CD4-positive, alpha-beta T cell (primary cell): ENCODE measurements around the gene COL23A1. TPM values are rescaled to one million over a fixed set of nuclear protein-coding genes. Genes with fewer than 3 reads are reported as not detected.

Experiments used
- ATAC-seq: fragments of 200-7000 bp; cut with Tn5 transposase; one replicate; pipeline ENCODE4 v1.10.0; 2022; ENCODE audit warnings: mild to moderate bottlenecking; ENCODE audit not compliant: poor library complexity
- CTCF ChIA-PET: fragments of 350-600 bp; sonication (Branson Sonifier 250); formaldehyde crosslinking; loops from one replicate; lab custom pipeline; 2021; ENCODE audit warnings: antibody characterized with exemption, inconsistent platforms; lab: Charles Lee
- POLR2A ChIA-PET: fragments of 350-600 bp; sonication (Branson Sonifier 250); formaldehyde crosslinking; loops from one replicate; lab custom pipeline; 2021; ENCODE audit warnings: antibody characterized with exemption, inconsistent platforms; lab: Charles Lee
- DNase-seq, 14 experiments: peaks; one replicate each; pipeline ENCODE4 v3.0.0-alpha.2; 2013 to 2020; ENCODE audit warnings: mixed read lengths in 2 of 14
- H3K27ac ChIP-seq, 2 donors: one replicate each; pipeline versions ENCODE4 v1.5.1 to v1.7.0; 2013; ENCODE audit warnings: low read length in 2 of 2, low read depth in 1 of 2, mild to moderate bottlenecking in 1 of 2
- H3K27me3 ChIP-seq, 2 experiments: 1 replicate in 1 of 2; 2 replicates in 1 of 2; pipeline versions ENCODE4 v1.6.1 to v1.7.0; 2013; ENCODE audit warnings: low read length in 2 of 2, control low read depth in 1 of 2, mild to moderate bottlenecking in 1 of 2, moderate library complexity in 1 of 2; ENCODE audit not compliant: insufficient read depth in 2 of 2, control insufficient read depth in 1 of 2
- H3K36me3 ChIP-seq: one replicate; pipeline ENCODE4 v1.6.1; 2013; ENCODE audit warnings: low read length, control low read depth; ENCODE audit not compliant: insufficient read depth
- H3K4me1 ChIP-seq: one replicate; pipeline ENCODE4 v1.6.1; 2013; ENCODE audit warnings: low read length, control low read depth; ENCODE audit not compliant: insufficient read depth
- H3K4me3 ChIP-seq: one replicate; pipeline ENCODE4 v1.5.1; 2013; ENCODE audit warnings: mild to moderate bottlenecking, low read length, moderate library complexity
- H3K9me3 ChIP-seq, 2 experiments: 1 replicate in 1 of 2; 2 replicates in 1 of 2; pipeline versions ENCODE4 v1.6.1 to v1.7.0; 2013; ENCODE audit warnings: low read length in 2 of 2, mild to moderate bottlenecking in 2 of 2, control low read depth in 1 of 2, moderate library complexity in 1 of 2; ENCODE audit not compliant: control insufficient read depth in 1 of 2, insufficient read depth in 1 of 2
- H3K27ac Mint-ChIP-seq: one replicate; pipeline ENCODE4 v1.8.0; 2020; ENCODE audit warnings: mixed read lengths
- H3K27me3 Mint-ChIP-seq: one replicate; pipeline ENCODE4 v1.8.0; 2021; ENCODE audit warnings: mixed read lengths
- H3K36me3 Mint-ChIP-seq: one replicate; pipeline ENCODE4 v1.8.0; 2021; ENCODE audit warnings: low read depth, mixed read lengths
- H3K4me1 Mint-ChIP-seq: one replicate; pipeline ENCODE4 v1.8.0; 2021; ENCODE audit warnings: low read depth, mixed read lengths
- H3K4me3 Mint-ChIP-seq: one replicate; pipeline ENCODE4 v1.8.0; 2020; ENCODE audit warnings: mild to moderate bottlenecking, mixed read lengths
- H3K9me3 Mint-ChIP-seq: one replicate; pipeline ENCODE4 v1.8.0; 2020; ENCODE audit warnings: mixed read lengths
- CTCF ChIP-seq: fragments of 200-600 bp; IDR thresholded peaks from one replicate; pipeline ENCODE4 v1.8.0; 2022; ENCODE audit warnings: antibody characterized with exemption, mild to moderate bottlenecking
- intact Hi-C, 2 experiments: fragments of 100-400 bp; cut with DNase I in 1 of 2; cut with micrococcal nuclease in 1 of 2; formaldehyde crosslinking; loops; one replicate each; pipeline versions ENCODE4 v1.15.1 to v1.9.0; 2023 to 2025; cut with DNase I, micrococcal nuclease
- total RNA-seq, 174 experiments: library from RNA in 2 of 174; stranded (reverse) in 2 of 174; gene quantifications; one replicate each; pipeline ENCODE4 v1.2.3 and lab custom pipeline; 2021 to 2026

Gene COL23A1
- total RNA-seq, 2 experiments from 2014 or later = not detected

GRCh38 chr5:178271231-178271630 is 319.0 kb downstream of the COL23A1 start:
- Histone ChIP-seq H3K27me3 (no peaks in the 10 kb centered on the region), H3K9me3 (peaks cover 0 to 13% of the 10 kb centered on the region in 2 experiments), H3K4me3 (no peak overlapping the region), H3K4me1 (no peaks in the 10 kb centered on the region), H3K36me3 (no peaks in the 10 kb centered on the region), H3K27ac (no peak overlapping the region)
- ChIA-PET POLR2A (no interaction called here), CTCF (no interaction called here)
- TF ChIP-seq CTCF = no peak
- no peak for DNase-seq
- Mint-ChIP-seq H3K4me1 (no peaks in the 10 kb centered on the region), H3K27ac (no peak overlapping the region), H3K36me3 (no peaks in the 10 kb centered on the region), H3K27me3 (no peaks in the 10 kb centered on the region), H3K9me3 (no peaks in the 10 kb centered on the region), H3K4me3 (no peak overlapping the region)
- no peak for ATAC-seq
- intact Hi-C loops = no loop called here

- ChIA-PET POLR2A (no interaction called here), CTCF (no interaction called here)
- H3K4me3 ChIP-seq = no peak overlapping the region
- H3K4me1 ChIP-seq = no peaks in the 10 kb centered on the region
- H3K9me3 ChIP-seq = no peaks in the 10 kb centered on the region
- Mint-ChIP-seq H3K36me3 (no peaks in the 10 kb centered on the region), H3K4me3 (no peak overlapping the region), H3K9me3 (no peaks in the 10 kb centered on the region), H3K27me3 (no peaks in the 10 kb centered on the region), H3K27ac (no peak overlapping the region), H3K4me1 (no peaks in the 10 kb centered on the region)
- H3K27me3 ChIP-seq = no peaks in the 10 kb centered on the region
- intact Hi-C loops = no loop called here
- no peak overlapping the region for H3K27ac ChIP-seq
- H3K36me3 ChIP-seq = no peaks in the 10 kb centered on the region
- no peak for ATAC-seq
- DNase-seq = no peak
- TF ChIP-seq CTCF = no peak
Observed at GRCh38 chr5:178269499-178269898, 320.7 kb downstream of the COL23A1 start.

GRCh38 chr5:178267876-178268275 is 322.3 kb downstream of the COL23A1 start:
- DNase-seq = no peak
- POLR2A ChIA-PET = no interaction called here
- no peaks in the 10 kb centered on the region for H3K9me3 Mint-ChIP-seq
- ATAC-seq = no peak
- H3K27ac ChIP-seq = no peak overlapping the region
- no peak overlapping the region for H3K4me3 Mint-ChIP-seq
- intact Hi-C loops = no loop called here
- CTCF ChIA-PET = no interaction called here
- no peak for TF ChIP-seq CTCF
- H3K36me3 Mint-ChIP-seq = no peaks in the 10 kb centered on the region
- no peaks in the 10 kb centered on the region for H3K36me3 ChIP-seq
- no peak overlapping the region for H3K27ac Mint-ChIP-seq
- H3K4me1 ChIP-seq = no peaks in the 10 kb centered on the region
- no peak overlapping the region for H3K4me3 ChIP-seq
- no peaks in the 10 kb centered on the region for H3K27me3 Mint-ChIP-seq
- H3K4me1 Mint-ChIP-seq = no peaks in the 10 kb centered on the region
- H3K27me3 ChIP-seq = no peaks in the 10 kb centered on the region
- peaks cover 0 to 6% of the 10 kb centered on the region in 2 experiments for H3K9me3 ChIP-seq
